ENCODE data around the gene ARFIP1. TPM values are rescaled to one million over a fixed set of nuclear protein-coding genes. Genes with fewer than 3 reads are reported as not detected.

ARFIP1 gene
- polyA plus RNA-seq, 1 donor from 2014 or later: 35.1 TPM

DNA sequence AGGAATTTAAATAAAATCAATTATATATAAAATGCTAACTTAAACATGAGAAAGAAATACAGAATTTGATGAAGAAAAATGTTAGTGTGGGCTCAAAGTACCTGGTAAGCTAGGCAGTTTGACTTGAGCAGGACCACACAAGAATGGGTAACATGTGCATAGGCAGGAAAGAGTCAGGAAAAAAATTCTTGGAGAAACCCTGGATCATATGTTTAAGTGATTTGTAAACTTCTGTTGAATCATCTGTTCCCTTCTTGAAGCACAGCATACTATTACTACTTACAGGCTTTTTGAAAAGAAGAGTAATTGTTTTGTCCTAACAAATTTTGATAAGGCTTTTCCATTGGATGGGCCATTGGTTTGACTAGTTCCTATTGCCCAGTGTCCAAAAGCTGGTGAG is 118.9 kb downstream of the ARFIP1 start:
- H3K9ac ChIP-seq (ENCODE audit: low read length): no peak overlapping the region
- TF ChIP-seq EZH2 (IDR thresholded peaks at IDR 0.05; ENCODE audit: borderline replicate concordance, insufficient read depth, low read length, poor library complexity, severe bottlenecking): no peak
- no peak for TF ChIP-seq TAF1 (IDR thresholded peaks at IDR 0.05; ENCODE audit: low read depth)
- no peak for TF ChIP-seq SMC3 (conservative IDR thresholded peaks at IDR 0.05; ENCODE audit: poor library complexity)
- TF ChIP-seq POLR2AphosphoS5 (IDR thresholded peaks at IDR 0.05): no peak
- TF ChIP-seq, protein P1, sequence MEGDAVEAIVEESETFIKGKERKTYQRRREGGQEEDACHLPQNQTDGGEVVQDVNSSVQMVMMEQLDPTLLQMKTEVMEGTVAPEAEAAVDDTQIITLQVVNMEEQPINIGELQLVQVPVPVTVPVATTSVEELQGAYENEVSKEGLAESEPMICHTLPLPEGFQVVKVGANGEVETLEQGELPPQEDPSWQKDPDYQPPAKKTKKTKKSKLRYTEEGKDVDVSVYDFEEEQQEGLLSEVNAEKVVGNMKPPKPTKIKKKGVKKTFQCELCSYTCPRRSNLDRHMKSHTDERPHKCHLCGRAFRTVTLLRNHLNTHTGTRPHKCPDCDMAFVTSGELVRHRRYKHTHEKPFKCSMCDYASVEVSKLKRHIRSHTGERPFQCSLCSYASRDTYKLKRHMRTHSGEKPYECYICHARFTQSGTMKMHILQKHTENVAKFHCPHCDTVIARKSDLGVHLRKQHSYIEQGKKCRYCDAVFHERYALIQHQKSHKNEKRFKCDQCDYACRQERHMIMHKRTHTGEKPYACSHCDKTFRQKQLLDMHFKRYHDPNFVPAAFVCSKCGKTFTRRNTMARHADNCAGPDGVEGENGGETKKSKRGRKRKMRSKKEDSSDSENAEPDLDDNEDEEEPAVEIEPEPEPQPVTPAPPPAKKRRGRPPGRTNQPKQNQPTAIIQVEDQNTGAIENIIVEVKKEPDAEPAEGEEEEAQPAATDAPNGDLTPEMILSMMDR (IDR thresholded peaks at IDR 0.05; ENCODE audit: poor library complexity, severe bottlenecking): no peak
- TF ChIP-seq MXI1 (conservative IDR thresholded peaks at IDR 0.05; ENCODE audit: poor library complexity, severe bottlenecking): no peak
- TF ChIP-seq EP300 (conservative IDR thresholded peaks at IDR 0.05; ENCODE audit: poor library complexity, severe bottlenecking): no peak
- TF ChIP-seq, protein P2, sequence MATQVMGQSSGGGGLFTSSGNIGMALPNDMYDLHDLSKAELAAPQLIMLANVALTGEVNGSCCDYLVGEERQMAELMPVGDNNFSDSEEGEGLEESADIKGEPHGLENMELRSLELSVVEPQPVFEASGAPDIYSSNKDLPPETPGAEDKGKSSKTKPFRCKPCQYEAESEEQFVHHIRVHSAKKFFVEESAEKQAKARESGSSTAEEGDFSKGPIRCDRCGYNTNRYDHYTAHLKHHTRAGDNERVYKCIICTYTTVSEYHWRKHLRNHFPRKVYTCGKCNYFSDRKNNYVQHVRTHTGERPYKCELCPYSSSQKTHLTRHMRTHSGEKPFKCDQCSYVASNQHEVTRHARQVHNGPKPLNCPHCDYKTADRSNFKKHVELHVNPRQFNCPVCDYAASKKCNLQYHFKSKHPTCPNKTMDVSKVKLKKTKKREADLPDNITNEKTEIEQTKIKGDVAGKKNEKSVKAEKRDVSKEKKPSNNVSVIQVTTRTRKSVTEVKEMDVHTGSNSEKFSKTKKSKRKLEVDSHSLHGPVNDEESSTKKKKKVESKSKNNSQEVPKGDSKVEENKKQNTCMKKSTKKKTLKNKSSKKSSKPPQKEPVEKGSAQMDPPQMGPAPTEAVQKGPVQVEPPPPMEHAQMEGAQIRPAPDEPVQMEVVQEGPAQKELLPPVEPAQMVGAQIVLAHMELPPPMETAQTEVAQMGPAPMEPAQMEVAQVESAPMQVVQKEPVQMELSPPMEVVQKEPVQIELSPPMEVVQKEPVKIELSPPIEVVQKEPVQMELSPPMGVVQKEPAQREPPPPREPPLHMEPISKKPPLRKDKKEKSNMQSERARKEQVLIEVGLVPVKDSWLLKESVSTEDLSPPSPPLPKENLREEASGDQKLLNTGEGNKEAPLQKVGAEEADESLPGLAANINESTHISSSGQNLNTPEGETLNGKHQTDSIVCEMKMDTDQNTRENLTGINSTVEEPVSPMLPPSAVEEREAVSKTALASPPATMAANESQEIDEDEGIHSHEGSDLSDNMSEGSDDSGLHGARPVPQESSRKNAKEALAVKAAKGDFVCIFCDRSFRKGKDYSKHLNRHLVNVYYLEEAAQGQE (IDR thresholded peaks at IDR 0.05; ENCODE audit: borderline replicate concordance): no peak
- no peak for TF ChIP-seq RAD21 (conservative IDR thresholded peaks at IDR 0.05)
- H3K79me2 ChIP-seq (replicated peaks; ENCODE audit: insufficient read depth, low read length): no peaks in the 10 kb centered on the region
- no peak overlapping the region for H3K27ac ChIP-seq (ENCODE audit: low read length)
- H4K20me1 ChIP-seq (ENCODE audit: insufficient read depth): no peaks in the 10 kb centered on the region
- no peaks in the 10 kb centered on the region for H3K36me3 ChIP-seq (ENCODE audit: insufficient read depth, low read length)
- no peaks in the 10 kb centered on the region for H3K9me3 ChIP-seq (ENCODE audit: low read length)
- no peak overlapping the region for H3K4me3 ChIP-seq (ENCODE audit: low read length)
- H3K27me3 ChIP-seq (ENCODE audit: insufficient read depth, low read depth, low read length): no peaks in the 10 kb centered on the region
- no peaks in the 10 kb centered on the region for H3F3A ChIP-seq (ENCODE audit: insufficient read depth, low read length, poor library complexity, severe bottlenecking)
- no peak overlapping the region for H2AFZ ChIP-seq (ENCODE audit: low read depth, low read length)
- no peak overlapping the region for H3K4me2 ChIP-seq (ENCODE audit: low read length)
- H3K9me2 ChIP-seq (ENCODE audit: insufficient read depth, low read length): no peaks in the 10 kb centered on the region

DNA sequence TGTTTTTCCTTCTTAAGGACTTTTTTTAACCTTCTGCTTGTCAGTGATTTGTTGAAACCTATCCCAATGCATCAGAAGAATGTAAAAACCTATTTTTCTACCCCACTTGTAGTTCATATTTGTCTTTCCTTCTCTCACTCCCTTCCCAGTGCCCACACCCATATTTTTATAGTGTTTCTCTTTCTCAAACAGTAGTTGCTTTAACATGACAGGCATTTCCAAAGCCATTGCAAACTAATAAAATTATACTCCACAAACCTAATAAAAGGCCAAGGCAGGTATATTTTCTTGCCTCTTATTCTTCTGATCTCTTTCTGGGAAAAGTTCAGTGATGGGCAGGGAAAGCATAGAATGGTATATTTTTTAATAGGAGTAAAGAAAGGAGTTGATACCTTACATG is 120.6 kb downstream of the ARFIP1 start:
- H3K27me3 ChIP-seq (ENCODE audit: insufficient read depth, low read depth, low read length): no peaks in the 10 kb centered on the region
- no peak overlapping the region for H3K4me3 ChIP-seq (ENCODE audit: low read length)
- H3K79me2 ChIP-seq (replicated peaks; ENCODE audit: insufficient read depth, low read length): no peaks in the 10 kb centered on the region
- H4K20me1 ChIP-seq (ENCODE audit: insufficient read depth): no peaks in the 10 kb centered on the region
- H3K9me3 ChIP-seq (ENCODE audit: low read length): no peaks in the 10 kb centered on the region
- no peak overlapping the region for H3K27ac ChIP-seq (ENCODE audit: low read length)
- H3K9me2 ChIP-seq (ENCODE audit: insufficient read depth, low read length): no peaks in the 10 kb centered on the region
- TF ChIP-seq POLR2AphosphoS5 (IDR thresholded peaks at IDR 0.05) (no peak), MXI1 (conservative IDR thresholded peaks at IDR 0.05; ENCODE audit: poor library complexity, severe bottlenecking) (no peak), TAF1 (IDR thresholded peaks at IDR 0.05; ENCODE audit: low read depth) (no peak), EZH2 (IDR thresholded peaks at IDR 0.05; ENCODE audit: borderline replicate concordance, insufficient read depth, low read length, poor library complexity, severe bottlenecking) (no peak), RAD21 (conservative IDR thresholded peaks at IDR 0.05) (no peak), EP300 (conservative IDR thresholded peaks at IDR 0.05; ENCODE audit: poor library complexity, severe bottlenecking) (no peak), SMC3 (conservative IDR thresholded peaks at IDR 0.05; ENCODE audit: poor library complexity) (no peak)
- TF ChIP-seq, protein P1 (IDR thresholded peaks at IDR 0.05; ENCODE audit: poor library complexity, severe bottlenecking): no peak
- TF ChIP-seq, protein P2 (IDR thresholded peaks at IDR 0.05; ENCODE audit: borderline replicate concordance): no peak
- H3K36me3 ChIP-seq (ENCODE audit: insufficient read depth, low read length): no peaks in the 10 kb centered on the region
- no peak overlapping the region for H3K9ac ChIP-seq (ENCODE audit: low read length)
- H3F3A ChIP-seq (ENCODE audit: insufficient read depth, low read length, poor library complexity, severe bottlenecking): no peaks in the 10 kb centered on the region
- no peak overlapping the region for H3K4me2 ChIP-seq (ENCODE audit: low read length)
- H2AFZ ChIP-seq (ENCODE audit: low read depth, low read length): no peak overlapping the region
